H9 (cell line): ENCODE data around the gene KRTAP10-10. TPM values are rescaled to one million over a fixed set of nuclear protein-coding genes. Genes with fewer than 3 reads are reported as not detected.

Experiments used
- DNase-seq: peaks from one replicate; pipeline ENCODE4 v3.0.0-alpha.2; 2017
- H2AFZ ChIP-seq: one replicate; pipeline ENCODE4 v1.6.1; 2013; ENCODE audit warnings: mild to moderate bottlenecking, low read length, control low read depth, moderate library complexity
- H2AK5ac ChIP-seq: 2 replicates; pipeline ENCODE4 v1.6.1; 2013; ENCODE audit warnings: low read length, control low read depth, mixed read lengths; ENCODE audit not compliant: insufficient read length
- H2BK120ac ChIP-seq: one replicate; pipeline ENCODE4 v1.6.1; 2013; ENCODE audit warnings: low read depth, mild to moderate bottlenecking, low read length, control low read depth, inconsistent platforms; ENCODE audit not compliant: poor library complexity, severe bottlenecking
- H2BK12ac ChIP-seq: 2 replicates; pipeline ENCODE4 v1.6.1; 2013; ENCODE audit warnings: low read length, control low read depth, mixed read lengths, low read depth; ENCODE audit not compliant: insufficient read length
- H2BK15ac ChIP-seq: 2 replicates; pipeline ENCODE4 v1.6.1; 2013; ENCODE audit warnings: low read depth, low read length, control low read depth
- H2BK20ac ChIP-seq: one replicate; pipeline ENCODE4 v1.6.1; 2013; ENCODE audit warnings: low read depth, mild to moderate bottlenecking, low read length, control low read depth, inconsistent platforms; ENCODE audit not compliant: poor library complexity, severe bottlenecking
- H2BK5ac ChIP-seq: 2 replicates; pipeline ENCODE4 v1.6.1; 2013; ENCODE audit warnings: low read length, control low read depth, mixed read lengths; ENCODE audit not compliant: insufficient read length
- H3K14ac ChIP-seq: 2 replicates; pipeline ENCODE4 v1.6.1; 2013; ENCODE audit warnings: low read length, control low read depth; ENCODE audit not compliant: insufficient read depth
- H3K18ac ChIP-seq: 2 replicates; pipeline ENCODE4 v1.6.1; 2013; ENCODE audit warnings: low read depth, mild to moderate bottlenecking, mixed read lengths, low read length, control low read depth; ENCODE audit not compliant: insufficient read length
- H3K23ac ChIP-seq: 2 replicates; pipeline ENCODE4 v1.6.1; 2013; ENCODE audit warnings: low read length, control low read depth, mixed read lengths, low read depth; ENCODE audit not compliant: insufficient read length
- H3K23me2 ChIP-seq: 2 replicates; pipeline ENCODE4 v1.6.1; 2013; ENCODE audit warnings: low read depth, mild to moderate bottlenecking, mixed read lengths, low read length, control low read depth; ENCODE audit not compliant: insufficient read length, poor library complexity, severe bottlenecking
- H3K27ac ChIP-seq: 2 replicates; pipeline ENCODE4 v1.5.1; 2013; ENCODE audit warnings: low read length, control low read depth, mixed read lengths, low read depth; ENCODE audit not compliant: insufficient read length
- H3K27me3 ChIP-seq: 2 replicates; pipeline ENCODE4 v1.6.1; 2013; ENCODE audit warnings: low read length, control low read depth, inconsistent platforms; ENCODE audit not compliant: insufficient read depth
- H3K4ac ChIP-seq: 2 replicates; pipeline ENCODE4 v1.6.1; 2013; ENCODE audit warnings: low read depth, mild to moderate bottlenecking, control low read depth, inconsistent platforms, low read length, moderate library complexity
- H3K4me1 ChIP-seq: 2 replicates; pipeline ENCODE4 v1.6.1; 2013; ENCODE audit warnings: low read length, control low read depth, inconsistent platforms; ENCODE audit not compliant: insufficient read depth
- H3K4me2 ChIP-seq: 2 replicates; pipeline ENCODE4 v1.6.1; 2013; ENCODE audit warnings: low read length, control low read depth, mixed read lengths; ENCODE audit not compliant: insufficient read length, insufficient read depth
- H3K56ac ChIP-seq: 2 replicates; pipeline ENCODE4 v1.6.1; 2013; ENCODE audit warnings: low read depth, mild to moderate bottlenecking, mixed read lengths, low read length, control low read depth; ENCODE audit not compliant: insufficient read length
- H3K79me1 ChIP-seq: 2 replicates; pipeline ENCODE4 v1.6.1; 2013; ENCODE audit warnings: low read depth, mild to moderate bottlenecking, moderate library complexity, low read length, control low read depth, inconsistent platforms; ENCODE audit not compliant: insufficient read depth, poor library complexity, severe bottlenecking
- H3K79me2 ChIP-seq: 2 replicates; pipeline ENCODE4 v1.6.1; 2013; ENCODE audit warnings: low read length, control low read depth, inconsistent platforms; ENCODE audit not compliant: insufficient read depth
- H3K9ac ChIP-seq: 2 replicates; pipeline ENCODE4 v1.6.1; 2013; ENCODE audit warnings: low read length, control low read depth, mixed read lengths; ENCODE audit not compliant: insufficient read length; ENCODE audit errors: extremely low read depth
- H3K9me3 ChIP-seq: one replicate; pipeline ENCODE4 v1.6.1; 2013; ENCODE audit warnings: low read depth, low read length, inconsistent platforms; ENCODE audit not compliant: control insufficient read depth
- H3T11ph ChIP-seq: one replicate; pipeline ENCODE4 v1.6.1; 2013; ENCODE audit warnings: mild to moderate bottlenecking, low read length, control low read depth, inconsistent platforms
- H4K20me1 ChIP-seq: one replicate; pipeline ENCODE4 v1.6.1; 2013; ENCODE audit not compliant: control insufficient read depth, insufficient read length, insufficient read depth
- H4K5ac ChIP-seq: 2 replicates; pipeline ENCODE4 v1.6.1; 2013; ENCODE audit warnings: low read depth, mild to moderate bottlenecking, mixed read lengths, low read length, control low read depth; ENCODE audit not compliant: insufficient read length
- H4K8ac ChIP-seq: replicated peaks from 2 replicates; pipeline ENCODE4 v1.6.1; 2013; ENCODE audit warnings: low read length, control low read depth, mixed read lengths, low read depth; ENCODE audit not compliant: insufficient read length
- H4K91ac ChIP-seq: 2 replicates; pipeline ENCODE4 v1.6.1; 2013; ENCODE audit warnings: low read depth, mild to moderate bottlenecking, moderate library complexity, mixed read lengths, low read length, control low read depth; ENCODE audit not compliant: insufficient read length
- H3K27ac Mint-ChIP-seq, 3 experiments: 2 replicates in 2 of 3; 3 replicates in 1 of 3; pipeline ENCODE4 v1.8.0; 2020 to 2021; ENCODE audit warnings: mixed read lengths in 3 of 3, mild to moderate bottlenecking in 1 of 3, moderate library complexity in 1 of 3
- H3K27me3 Mint-ChIP-seq: 2 replicates; pipeline ENCODE4 v1.8.0; 2021; ENCODE audit warnings: low read depth, mild to moderate bottlenecking, moderate library complexity, mixed read lengths
- H3K36me3 Mint-ChIP-seq, 3 experiments: 2 replicates in 2 of 3; 3 replicates in 1 of 3; pipeline ENCODE4 v1.8.0; 2020 to 2021; ENCODE audit warnings: low read depth in 3 of 3, mixed read lengths in 3 of 3; ENCODE audit not compliant: insufficient read depth in 1 of 3
- H3K4me1 Mint-ChIP-seq, 2 experiments: 2 replicates each; pipeline ENCODE4 v1.8.0; 2020; ENCODE audit warnings: mixed read lengths in 2 of 2
- H3K4me3 Mint-ChIP-seq, 2 experiments: 2 replicates in 1 of 2; 3 replicates in 1 of 2; pipeline ENCODE4 v1.8.0; 2020 to 2021; ENCODE audit warnings: mild to moderate bottlenecking in 2 of 2, mixed read lengths in 2 of 2, moderate library complexity in 1 of 2
- H3K9me3 Mint-ChIP-seq, 2 experiments: 2 replicates in 1 of 2; 3 replicates in 1 of 2; pipeline ENCODE4 v1.8.0; 2020; ENCODE audit warnings: mild to moderate bottlenecking in 2 of 2, mixed read lengths in 2 of 2, moderate library complexity in 1 of 2
- whole genome bisulfite sequencing: extraction: QIAGEN DNeasy Blood & Tissue Kit; methylation state at CpG from one replicate; pipeline ENCODE4 v1.1.7; 2013; ENCODE audit warnings: missing lambda C conversion rate, low lambda C conversion rate, mixed read lengths; ENCODE audit not compliant: insufficient read length; ENCODE audit errors: extremely low coverage; 5-methylcytosine and 5-hydroxymethylcytosine counted together
- total RNA-seq: library from RNA; stranded (reverse); gene quantifications from 2 replicates; pipeline ENCODE4 v1.2.1, GENCODE V29; 2021
- TF ChIP-seq, protein P1 (sequence below): fragments of 200-600 bp; sonication (generic); conservative IDR thresholded peaks from 3 replicates; pipeline ENCODE4 v1.8.0; 2021; ENCODE audit warnings: antibody characterized with exemption, mild to moderate bottlenecking

Gene KRTAP10-10
- total RNA-seq, 1 experiment from 2014 or later = not detected

DNA sequence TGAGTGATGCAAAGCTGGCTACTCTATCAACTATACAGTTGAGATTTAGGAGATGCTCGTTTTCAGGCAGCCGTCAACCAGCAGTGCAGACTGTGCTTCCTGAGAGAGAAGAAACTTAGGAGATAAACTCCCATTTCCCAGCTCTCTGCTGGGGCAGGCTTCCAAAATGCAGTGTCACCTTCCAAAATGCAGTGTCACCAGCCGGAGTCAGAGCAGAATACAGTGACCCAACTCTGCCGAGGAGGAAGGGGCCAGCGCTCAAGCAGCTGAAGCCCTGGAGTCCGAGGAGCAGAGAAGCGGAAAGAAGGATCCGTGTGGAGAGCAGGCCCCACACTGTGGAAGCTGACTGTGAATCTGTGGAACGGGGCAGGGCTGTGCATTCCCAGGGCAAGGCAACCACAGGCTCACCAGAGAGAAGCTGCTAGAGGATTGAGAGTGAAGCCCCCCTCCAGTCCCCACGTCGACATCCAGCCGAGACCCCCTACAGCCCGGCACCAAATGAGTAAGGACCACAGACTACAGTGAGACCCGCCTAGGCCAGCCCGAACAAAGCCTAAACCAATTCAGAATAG is 45.5 kb downstream of the KRTAP10-10 start:
- Mint-ChIP-seq H3K4me1 (peaks cover 25 to 29% of the 10 kb centered on the region in 2 experiments), H3K27me3 (peaks cover 30% of the 10 kb centered on the region), H3K27ac (no peak overlapping the region; a peak in 1 of 7 replicates), H3K4me3 (no peak overlapping the region; a peak in 1 of 5 replicates), H3K9me3 (peaks cover 0 to 4% of the 10 kb centered on the region in 2 experiments; a peak in 2 of 5 replicates), H3K36me3 (no peaks in the 10 kb centered on the region)
- H2AK5ac ChIP-seq = no peak overlapping the region
- H4K20me1 ChIP-seq = no peaks in the 10 kb centered on the region
- WGBS = no CpG with 5 or more reads among the region's 15 CpGs
- H3T11ph ChIP-seq = no peak overlapping the region
- H2AFZ ChIP-seq = no peak overlapping the region
- no peak overlapping the region for H4K91ac ChIP-seq
- no peak overlapping the region for H4K5ac ChIP-seq
- H3K18ac ChIP-seq = no peak overlapping the region
- no peaks in the 10 kb centered on the region for H3K79me2 ChIP-seq
- H2BK12ac ChIP-seq = no peak overlapping the region
- no peak overlapping the region for H3K56ac ChIP-seq
- no peak overlapping the region for H4K8ac ChIP-seq
- H3K4ac ChIP-seq = no peak overlapping the region
- H2BK15ac ChIP-seq = no peak overlapping the region
- no peak overlapping the region for H2BK5ac ChIP-seq
- no peaks in the 10 kb centered on the region for H3K27me3 ChIP-seq
- no peaks in the 10 kb centered on the region for H3K23me2 ChIP-seq
- TF ChIP-seq, protein P1, sequence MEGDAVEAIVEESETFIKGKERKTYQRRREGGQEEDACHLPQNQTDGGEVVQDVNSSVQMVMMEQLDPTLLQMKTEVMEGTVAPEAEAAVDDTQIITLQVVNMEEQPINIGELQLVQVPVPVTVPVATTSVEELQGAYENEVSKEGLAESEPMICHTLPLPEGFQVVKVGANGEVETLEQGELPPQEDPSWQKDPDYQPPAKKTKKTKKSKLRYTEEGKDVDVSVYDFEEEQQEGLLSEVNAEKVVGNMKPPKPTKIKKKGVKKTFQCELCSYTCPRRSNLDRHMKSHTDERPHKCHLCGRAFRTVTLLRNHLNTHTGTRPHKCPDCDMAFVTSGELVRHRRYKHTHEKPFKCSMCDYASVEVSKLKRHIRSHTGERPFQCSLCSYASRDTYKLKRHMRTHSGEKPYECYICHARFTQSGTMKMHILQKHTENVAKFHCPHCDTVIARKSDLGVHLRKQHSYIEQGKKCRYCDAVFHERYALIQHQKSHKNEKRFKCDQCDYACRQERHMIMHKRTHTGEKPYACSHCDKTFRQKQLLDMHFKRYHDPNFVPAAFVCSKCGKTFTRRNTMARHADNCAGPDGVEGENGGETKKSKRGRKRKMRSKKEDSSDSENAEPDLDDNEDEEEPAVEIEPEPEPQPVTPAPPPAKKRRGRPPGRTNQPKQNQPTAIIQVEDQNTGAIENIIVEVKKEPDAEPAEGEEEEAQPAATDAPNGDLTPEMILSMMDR = no peak
- H2BK120ac ChIP-seq = no peak overlapping the region
- no peaks in the 10 kb centered on the region for H3K79me1 ChIP-seq
- no peak overlapping the region for H3K9ac ChIP-seq
- H3K4me2 ChIP-seq = no peak overlapping the region
- H2BK20ac ChIP-seq = no peak overlapping the region
- no peaks in the 10 kb centered on the region for H3K9me3 ChIP-seq
- H3K14ac ChIP-seq = no peak overlapping the region
- H3K23ac ChIP-seq = no peak overlapping the region
- peak; percentile 24 for DNase-seq
- peaks cover 5% of the 10 kb centered on the region; the same call in 1 of the 2 replicates for H3K4me1 ChIP-seq
- H3K27ac ChIP-seq = no peak overlapping the region
